ENCODE results near the gene OSBPL2. TPM values are rescaled to one million over a fixed set of nuclear protein-coding genes. Genes with fewer than 3 reads are reported as not detected.

Gene OSBPL2
- total and polyA plus RNA-seq, 2 experiments from 2014 or later: 16.6 to 31.2 TPM

GRCh38 chr20:62305765-62306413, 67.6 kb downstream of the OSBPL2 start:
- H3K27me3 Mint-ChIP-seq (ENCODE audit: insufficient read depth, low read depth, poor library complexity): peaks cover 23% of the 10 kb centered on the region
- H3K36me3 ChIP-seq (ENCODE audit: insufficient read depth): peaks cover 21% of the 10 kb centered on the region; the same call in 1 of the 2 replicates
- peak overlapping the region; percentile 54 for H3K4me3 Mint-ChIP-seq
- peaks cover 14% of the 10 kb centered on the region; the same call in 1 of the 2 replicates for H3K4me1 ChIP-seq (ENCODE audit: insufficient read depth)
- peaks cover 32% of the 10 kb centered on the region for H3K79me2 ChIP-seq (replicated peaks; ENCODE audit: insufficient read depth)
- no peak for DNase-seq (ENCODE audit: low spot score)
- peaks cover 19% of the 10 kb centered on the region for H3K4me1 Mint-ChIP-seq
- TF ChIP-seq EZH2phosphoT487 (IDR thresholded peaks at IDR 0.05; ENCODE audit: unreplicated experiment) (no peak), CTCF (conservative IDR thresholded peaks at IDR 0.05; ENCODE audit: low read depth in 2 of 2) (no peak), ZNF114 (CRISPR knock-in tag; IDR thresholded peaks at IDR 0.05) (no peak), EZH2 (IDR thresholded peaks at IDR 0.05; ENCODE audit: low read depth, unreplicated experiment) (no peak), NANOG (IDR thresholded peaks at IDR 0.05; ENCODE audit: borderline replicate concordance) (no peak), JUNB (IDR thresholded peaks at IDR 0.05; ENCODE audit: unreplicated experiment) (no peak), CREB1 (CRISPR knock-in tag; IDR thresholded peaks at IDR 0.05; ENCODE audit: low read depth) (no peak), ZNF331 (CRISPR knock-in tag; IDR thresholded peaks at IDR 0.05; ENCODE audit: low read depth) (no peak), STAT1 (IDR thresholded peaks at IDR 0.05; ENCODE audit: unreplicated experiment) (no peak), ETS1 (IDR thresholded peaks at IDR 0.05) (no peak), REST (IDR thresholded peaks at IDR 0.05; ENCODE audit: unreplicated experiment) (no peak), POLR2AphosphoS5 (IDR thresholded peaks at IDR 0.05; ENCODE audit: low read depth) (no peak), ZNF462 (CRISPR knock-in tag; IDR thresholded peaks at IDR 0.05) (no peak)
- peak overlapping the region; percentile 67 for H3K27ac Mint-ChIP-seq
- peaks cover 58% of the 10 kb centered on the region for H3F3A ChIP-seq (replicated peaks; ENCODE audit: low read depth)
- peaks cover 6% of the 10 kb centered on the region; the same call in 2 of the 3 replicates for H3K9me3 Mint-ChIP-seq
- H3K9me2 ChIP-seq (ENCODE audit: insufficient read depth): no peaks in the 10 kb centered on the region
- H3K4me3 ChIP-seq: no peak overlapping the region
- H3K36me3 Mint-ChIP-seq (ENCODE audit: low read depth): peaks cover 57% of the 10 kb centered on the region
- H3K27ac ChIP-seq (ENCODE audit: low read depth): peak overlapping the region; percentile 84
- H2AFZ ChIP-seq: no peak overlapping the region
- ATAC-seq: no peak
- H4K20me1 ChIP-seq (replicated peaks; ENCODE audit: insufficient read depth): peaks cover 16% of the 10 kb centered on the region
- no peak overlapping the region for H3K4me2 ChIP-seq
- no peaks in the 10 kb centered on the region for H3K27me3 ChIP-seq (ENCODE audit: insufficient read depth)

Data from GM23338 (cell line).